Effector memory CD4-positive, alpha-beta T cell (primary cell): ENCODE data around the gene SUSD1.

Experiments
- DNase-seq, 3 donors: peaks; one replicate each; pipeline ENCODE4 v3.0.0-alpha.2; 2020
- H3K27ac ChIP-seq: 2 replicates; pipeline ENCODE4 v1.7.0; 2013; ENCODE audit warnings: mild to moderate bottlenecking, low read length, moderate library complexity; ENCODE audit not compliant: insufficient read depth, poor library complexity, severe bottlenecking
- H3K27me3 ChIP-seq: replicated peaks from 2 replicates; pipeline ENCODE4 v1.7.0; 2013; ENCODE audit warnings: mild to moderate bottlenecking, low read length; ENCODE audit not compliant: insufficient read depth, control insufficient read depth, poor library complexity, severe bottlenecking
- H3K36me3 ChIP-seq: 2 replicates; pipeline ENCODE4 v1.7.0; 2013; ENCODE audit warnings: mild to moderate bottlenecking, low read length, moderate library complexity; ENCODE audit not compliant: control insufficient read depth, insufficient read depth
- H3K4me1 ChIP-seq: 2 replicates; pipeline ENCODE4 v1.7.0; 2013; ENCODE audit warnings: low read length, mild to moderate bottlenecking; ENCODE audit not compliant: control insufficient read depth, insufficient read depth, poor library complexity, severe bottlenecking
- H3K4me3 ChIP-seq: 2 replicates; pipeline ENCODE4 v1.7.0; 2013; ENCODE audit warnings: low read length, low read depth, mild to moderate bottlenecking; ENCODE audit not compliant: insufficient read depth, poor library complexity, severe bottlenecking
- H3K9me3 ChIP-seq: 2 replicates; pipeline ENCODE4 v1.7.0; 2013; ENCODE audit warnings: mild to moderate bottlenecking, low read length, moderate library complexity; ENCODE audit not compliant: control insufficient read depth

The SUSD1 gene

DNA sequence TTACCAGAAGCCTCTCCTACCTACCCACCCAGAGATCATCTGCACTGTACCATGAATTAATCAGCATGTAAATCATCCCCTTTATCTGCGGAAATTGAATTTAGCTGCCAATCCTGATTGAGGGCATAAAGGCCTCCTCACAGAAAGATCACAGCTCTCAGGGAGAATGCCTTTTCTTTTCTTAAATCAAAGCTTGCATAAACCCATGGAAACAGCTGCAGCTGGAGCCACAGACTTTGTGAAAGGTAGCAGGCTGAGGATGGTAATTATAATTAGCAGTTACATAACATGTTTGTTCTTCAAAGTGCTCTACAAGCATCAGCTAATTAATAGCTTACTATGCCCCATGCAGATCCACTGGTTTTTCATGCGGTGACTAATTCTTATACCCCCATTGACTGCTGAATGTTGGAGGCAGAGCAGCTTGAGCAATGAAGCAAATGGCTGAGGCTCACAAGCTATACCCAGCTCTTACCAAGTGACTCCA is 54.6 kb downstream of the SUSD1 start:
- Histone ChIP-seq H3K27ac (no peak overlapping the region), H3K27me3 (no peaks in the 10 kb centered on the region), H3K9me3 (no peaks in the 10 kb centered on the region), H3K36me3 (peaks cover 5% of the 10 kb centered on the region), H3K4me3 (no peak overlapping the region), H3K4me1 (peaks cover 2% of the 10 kb centered on the region)
- no peak for DNase-seq

DNA sequence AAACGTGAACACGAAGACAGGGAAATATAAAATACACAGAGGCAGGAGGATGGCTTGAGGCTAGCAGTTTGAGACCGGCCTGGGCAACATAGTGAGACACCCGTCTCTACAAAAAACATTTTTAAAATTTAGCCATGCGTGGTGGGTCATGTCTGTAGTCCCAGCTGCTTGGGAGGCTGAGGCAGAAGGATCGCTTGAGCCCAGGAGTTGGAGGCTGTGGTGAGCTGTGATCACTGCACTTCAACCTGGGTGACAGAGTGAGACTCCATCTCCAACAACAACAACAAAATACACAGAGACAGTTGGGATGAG is 55.1 kb downstream of the SUSD1 start:
- H3K36me3 ChIP-seq, result peaks cover 5% of the 10 kb centered on the region
- DNase-seq, result no peak

DNA sequence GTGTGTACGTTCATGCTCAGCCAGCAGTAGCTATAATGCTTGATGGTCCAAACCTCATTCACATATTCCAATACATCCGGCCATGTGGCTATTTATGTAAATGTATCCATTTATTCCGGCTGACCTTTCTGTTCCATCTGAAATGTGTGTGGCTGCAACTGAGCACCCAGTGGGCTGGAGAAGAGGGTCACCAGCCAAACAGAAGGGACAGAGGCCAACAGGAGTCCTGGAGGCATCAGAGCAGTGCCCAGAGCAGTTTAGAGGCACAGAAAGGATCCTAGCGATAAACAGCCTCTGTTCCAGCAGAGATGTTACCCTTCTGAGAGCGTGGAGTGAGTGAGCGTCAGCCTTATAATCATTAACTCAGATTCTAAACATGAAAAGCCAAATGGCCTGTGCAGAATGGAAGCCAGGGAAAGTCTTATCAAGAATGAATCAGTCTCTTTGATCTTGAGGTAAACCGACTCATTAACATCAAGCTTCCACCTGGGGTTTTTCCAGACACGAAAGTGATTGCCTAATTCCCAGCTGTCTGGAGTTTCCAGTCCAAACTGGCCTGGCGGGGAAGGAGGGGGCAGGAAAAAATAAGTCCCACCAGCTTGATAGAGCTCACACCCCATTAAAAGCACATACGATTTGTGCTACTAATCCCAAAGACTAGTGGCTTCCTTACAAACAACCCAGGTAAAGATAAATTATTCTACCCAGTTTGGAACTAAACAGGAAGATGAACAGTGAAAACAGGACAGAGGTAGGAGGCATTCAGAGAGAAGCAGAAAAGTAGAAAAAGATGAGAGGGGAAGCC is 55.7 kb downstream of the SUSD1 start:
- DNase-seq, result no peak
- Histone ChIP-seq H3K27me3 (no peaks in the 10 kb centered on the region), H3K4me3 (no peak overlapping the region), H3K4me1 (peaks cover 2% of the 10 kb centered on the region), H3K27ac (no peak overlapping the region), H3K9me3 (no peaks in the 10 kb centered on the region), H3K36me3 (peaks cover 5% of the 10 kb centered on the region)

More for the DNA sequence above, 55.1 kb downstream of the SUSD1 start:
- Histone ChIP-seq H3K27ac (no peak overlapping the region), H3K4me1 (peaks cover 2% of the 10 kb centered on the region), H3K9me3 (no peaks in the 10 kb centered on the region), H3K27me3 (no peaks in the 10 kb centered on the region), H3K4me3 (no peak overlapping the region)

DNA sequence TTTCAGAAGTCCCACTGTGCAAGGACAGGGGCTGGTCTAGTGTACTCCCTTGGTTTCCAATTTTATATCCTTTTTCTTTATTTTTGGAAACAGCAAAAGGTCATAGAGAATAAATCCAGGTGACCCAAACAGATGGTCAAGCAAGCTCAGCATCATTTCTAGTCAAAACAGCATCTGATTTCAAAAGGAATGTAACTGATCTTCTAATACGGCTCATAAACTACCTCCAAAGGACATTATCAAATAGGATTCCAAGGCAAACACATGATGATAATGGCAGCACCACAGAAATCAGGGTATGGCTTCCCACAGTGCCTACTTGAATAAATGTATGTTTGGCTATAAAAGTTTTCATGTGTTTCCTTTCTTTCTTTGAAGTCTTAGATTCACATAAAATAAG is 57.1 kb downstream of the SUSD1 start:
- Histone ChIP-seq H3K27me3 (no peaks in the 10 kb centered on the region), H3K9me3 (no peaks in the 10 kb centered on the region), H3K27ac (no peak overlapping the region), H3K4me1 (peaks cover 2% of the 10 kb centered on the region), H3K36me3 (no peaks in the 10 kb centered on the region), H3K4me3 (no peak overlapping the region)
- no peak for DNase-seq

DNA sequence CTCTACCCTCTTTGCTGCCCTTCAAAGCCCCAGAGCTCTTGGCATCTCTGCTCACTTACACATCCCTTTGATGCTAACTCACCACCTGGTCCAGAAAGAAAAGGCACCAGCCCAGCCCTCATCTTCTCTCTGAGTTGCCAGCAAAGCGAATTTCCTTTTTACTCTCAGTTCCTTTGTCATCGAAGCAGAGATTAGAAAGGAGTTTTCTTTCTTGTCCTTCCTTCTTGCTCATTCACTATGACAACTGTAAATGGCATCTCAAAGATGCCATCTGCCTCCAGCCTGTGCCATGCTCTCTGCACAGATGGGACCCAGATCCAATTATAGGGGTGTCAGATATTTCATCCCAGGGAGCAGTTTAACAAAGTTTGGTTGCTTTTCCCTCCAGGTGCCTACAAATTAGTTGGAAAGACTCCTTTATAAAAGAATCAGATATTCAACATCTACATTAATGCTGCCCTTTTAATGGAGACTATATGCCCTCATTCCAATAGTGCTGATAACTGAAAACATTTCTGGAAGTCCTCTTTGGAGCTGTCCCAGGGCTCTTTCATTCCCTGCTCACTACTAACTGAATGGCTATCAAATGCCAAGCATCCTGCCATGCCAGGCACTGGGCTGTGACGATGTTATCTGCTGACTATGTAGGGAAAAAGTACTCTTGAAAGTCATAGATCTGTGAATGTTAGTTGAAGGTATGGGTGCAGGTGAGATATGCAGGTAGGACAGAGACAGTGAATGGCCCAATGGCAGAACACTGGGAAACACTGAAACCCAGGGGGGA is 58.9 kb downstream of the SUSD1 start:
- DNase-seq, result no peak
- no peaks in the 10 kb centered on the region for H3K9me3 ChIP-seq
- peaks cover 6% of the 10 kb centered on the region for H3K36me3 ChIP-seq
- H3K4me1 ChIP-seq, result peaks cover 2% of the 10 kb centered on the region
- H3K27ac ChIP-seq, result no peak overlapping the region
- H3K27me3 ChIP-seq, result no peaks in the 10 kb centered on the region
- no peak overlapping the region for H3K4me3 ChIP-seq

DNA sequence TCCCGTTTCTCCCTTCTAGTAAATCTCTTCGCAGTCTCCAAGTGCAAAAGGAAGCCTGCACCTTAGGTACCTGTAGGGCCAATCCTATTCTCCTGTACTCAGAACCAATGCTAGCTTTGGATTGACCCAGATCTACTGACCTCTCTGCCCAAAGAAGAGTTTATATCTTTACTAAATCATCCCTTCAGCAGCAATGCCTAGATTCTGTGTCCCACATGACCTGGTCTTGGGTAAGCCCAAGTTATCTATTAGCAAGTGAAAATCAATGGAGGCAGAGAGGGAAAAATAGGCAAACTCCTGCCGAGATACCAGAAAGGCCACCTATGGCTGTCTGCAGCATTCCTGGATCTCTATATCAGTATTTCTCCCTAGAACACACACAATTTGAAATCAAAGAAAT is 60.0 kb downstream of the SUSD1 start:
- peaks cover 8% of the 10 kb centered on the region for H3K36me3 ChIP-seq
- H3K27me3 ChIP-seq, result no peaks in the 10 kb centered on the region
- DNase-seq, result no peak
- peaks cover 2% of the 10 kb centered on the region for H3K4me1 ChIP-seq
- no peak overlapping the region for H3K4me3 ChIP-seq
- no peaks in the 10 kb centered on the region for H3K9me3 ChIP-seq
- no peak overlapping the region for H3K27ac ChIP-seq

DNA sequence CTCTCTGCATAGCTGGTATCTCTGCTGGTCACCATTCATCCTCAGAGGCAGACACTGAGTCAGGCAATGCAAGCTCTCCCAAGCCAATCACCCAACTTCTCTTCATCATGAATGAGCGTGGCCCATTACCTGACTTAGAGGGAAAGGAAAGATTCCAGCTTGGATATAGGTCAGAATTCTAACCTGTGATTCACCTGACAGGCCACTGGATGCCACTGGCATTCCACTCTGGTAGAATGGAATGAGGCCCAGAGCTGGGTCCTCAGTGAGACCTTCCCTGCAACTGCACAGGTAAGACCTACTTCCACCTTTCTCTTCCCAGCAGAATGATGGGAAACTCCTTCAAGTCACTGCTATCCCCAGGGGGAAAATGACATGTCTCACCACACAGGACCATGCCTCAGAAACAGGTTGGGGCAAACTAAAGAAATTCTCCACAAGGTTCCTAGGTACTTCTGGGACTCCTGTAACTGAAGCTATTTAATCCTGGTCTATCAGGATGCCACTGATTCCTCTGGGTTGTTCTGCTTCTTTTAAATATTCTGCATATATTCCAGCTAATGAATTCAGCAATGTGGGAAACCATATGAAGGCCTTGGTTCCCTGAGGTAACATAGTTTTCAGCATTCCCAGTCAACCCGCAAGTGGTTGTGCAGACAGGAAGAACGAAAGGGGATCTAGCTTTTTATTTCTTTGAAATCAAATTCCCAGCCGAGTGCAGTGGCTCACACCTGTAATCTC is 62.0 kb downstream of the SUSD1 start:
- peaks cover 8% of the 10 kb centered on the region for H3K36me3 ChIP-seq
- no peak for DNase-seq
- H3K4me3 ChIP-seq, result no peak overlapping the region
- no peak overlapping the region for H3K27ac ChIP-seq
- no peaks in the 10 kb centered on the region for H3K9me3 ChIP-seq
- H3K27me3 ChIP-seq, result no peaks in the 10 kb centered on the region
- H3K4me1 ChIP-seq, result no peaks in the 10 kb centered on the region

DNA sequence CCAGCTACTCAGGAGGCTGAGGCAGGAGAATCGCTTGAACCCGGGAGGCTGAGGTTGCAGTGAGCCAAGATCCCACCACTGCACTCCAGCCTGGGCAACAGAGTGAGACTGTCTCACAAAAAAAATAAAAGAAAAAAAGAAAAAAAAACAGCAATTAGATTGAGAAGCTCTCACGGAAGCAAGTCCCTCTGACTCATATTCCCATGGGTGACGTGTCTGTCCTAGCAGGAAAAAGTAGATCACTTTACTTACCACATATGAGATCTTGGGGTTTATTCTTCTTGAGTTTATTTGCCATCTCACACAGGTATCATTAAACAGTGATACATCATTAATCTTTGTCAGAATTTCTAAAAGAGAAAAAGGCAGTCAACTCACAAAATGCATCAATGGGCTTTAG is 62.6 kb downstream of the SUSD1 start:
- H3K36me3 ChIP-seq, result peaks cover 8% of the 10 kb centered on the region
- H3K4me3 ChIP-seq, result no peak overlapping the region
- DNase-seq, result no peak
- no peaks in the 10 kb centered on the region for H3K27me3 ChIP-seq
- no peaks in the 10 kb centered on the region for H3K4me1 ChIP-seq
- no peaks in the 10 kb centered on the region for H3K9me3 ChIP-seq
- H3K27ac ChIP-seq, result no peak overlapping the region

DNA sequence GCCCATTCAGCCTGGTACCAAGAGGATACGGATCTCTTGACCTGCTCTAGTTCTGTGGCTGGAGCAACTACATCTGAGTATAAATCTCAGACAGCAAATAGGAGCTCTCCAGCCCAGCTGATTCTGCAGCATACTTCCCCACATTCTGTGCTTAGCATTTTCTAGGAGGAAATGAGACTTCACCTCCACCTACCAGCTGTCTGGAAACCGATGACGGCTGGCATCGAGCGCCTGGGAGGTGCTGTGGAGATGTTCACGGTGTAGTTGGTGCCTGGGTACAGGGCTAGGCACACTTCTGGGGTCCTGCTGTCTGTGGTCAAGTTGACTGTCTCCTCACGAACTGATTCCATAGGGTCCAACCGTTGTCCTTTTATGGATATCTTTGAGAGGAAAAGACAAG is 63.6 kb downstream of the SUSD1 start:
- Histone ChIP-seq H3K4me1 (no peaks in the 10 kb centered on the region), H3K4me3 (no peak overlapping the region), H3K9me3 (no peaks in the 10 kb centered on the region), H3K36me3 (peaks cover 8% of the 10 kb centered on the region), H3K27me3 (no peaks in the 10 kb centered on the region), H3K27ac (no peak overlapping the region)
- DNase-seq, result no peak

DNA sequence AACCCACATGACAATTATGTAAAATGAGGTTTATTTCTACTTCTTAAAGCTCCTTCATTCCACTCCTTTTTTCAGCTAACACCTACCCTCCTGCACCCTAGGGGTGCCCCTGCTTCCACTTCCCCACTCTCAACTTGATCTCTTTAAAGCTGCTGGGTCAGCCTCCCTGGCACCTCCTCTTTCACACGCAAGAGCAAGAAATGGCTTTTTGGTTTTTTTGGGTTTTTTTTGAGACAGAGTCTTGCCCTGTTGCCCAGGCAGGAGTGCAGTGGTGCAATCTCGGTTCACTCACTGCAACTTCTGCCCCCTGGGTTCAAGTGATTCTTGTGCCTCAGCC is 64.4 kb downstream of the SUSD1 start:
- no peak for DNase-seq
- Histone ChIP-seq H3K4me1 (no peaks in the 10 kb centered on the region), H3K36me3 (peaks cover 8% of the 10 kb centered on the region), H3K27ac (no peak overlapping the region), H3K9me3 (no peaks in the 10 kb centered on the region), H3K27me3 (no peaks in the 10 kb centered on the region), H3K4me3 (no peak overlapping the region)
